ENCODE results near the gene GYS2.

GYS2 gene

DNA sequence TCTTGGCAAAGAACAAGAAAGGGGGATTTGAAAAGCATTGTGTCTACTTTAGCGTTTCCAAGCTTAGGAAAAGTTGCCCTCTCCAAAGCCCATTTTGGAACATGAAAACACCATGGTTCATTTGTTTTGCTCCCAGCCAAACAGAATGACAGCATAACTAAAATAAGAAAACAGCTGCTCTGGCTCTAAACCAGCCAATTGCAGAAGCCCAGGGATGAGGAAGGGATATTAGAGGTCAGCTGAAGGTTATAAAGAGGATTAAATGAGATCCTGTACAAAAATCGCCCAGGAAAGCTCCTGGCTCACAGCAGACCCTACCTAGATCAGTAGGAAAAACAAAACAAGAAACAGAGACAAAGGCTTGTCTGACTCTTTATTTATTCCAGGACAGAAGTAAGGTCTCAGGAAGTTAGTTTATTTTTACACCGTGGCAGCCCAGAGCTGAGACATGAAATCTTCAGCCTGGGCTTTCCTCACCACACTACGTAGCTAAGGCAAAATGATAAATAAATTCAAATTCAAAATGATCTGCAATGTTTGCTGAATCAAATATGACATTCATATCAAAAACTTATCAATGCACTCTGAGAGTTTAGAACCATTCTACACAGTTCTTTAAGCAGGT is 52.7 kb downstream of the GYS2 start:
- no peak for DNase-seq

DNA sequence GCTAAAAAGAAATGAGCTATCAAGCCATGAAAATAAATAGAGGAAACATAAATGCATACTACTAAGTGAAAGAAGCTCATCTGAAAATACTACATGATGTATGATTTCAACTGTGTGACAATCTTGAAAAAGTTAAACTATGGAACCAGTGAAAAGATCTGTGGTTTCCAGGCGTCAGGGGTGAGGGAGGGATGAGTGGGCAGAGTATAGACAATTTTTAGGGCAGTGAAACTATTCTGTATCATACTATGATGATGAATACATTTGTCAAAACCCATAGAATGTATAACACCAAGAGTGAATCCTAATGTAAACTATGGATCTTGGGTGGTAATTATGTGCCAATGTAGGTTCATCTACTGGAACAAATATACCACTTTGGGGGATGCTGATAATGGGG is 57.2 kb downstream of the GYS2 start:
- DNase-seq, result no peak

- no peak for DNase-seq
These were observed 57.9 kb downstream of the GYS2 start for GRCh38 chr12:21546716-21547115.

DNA sequence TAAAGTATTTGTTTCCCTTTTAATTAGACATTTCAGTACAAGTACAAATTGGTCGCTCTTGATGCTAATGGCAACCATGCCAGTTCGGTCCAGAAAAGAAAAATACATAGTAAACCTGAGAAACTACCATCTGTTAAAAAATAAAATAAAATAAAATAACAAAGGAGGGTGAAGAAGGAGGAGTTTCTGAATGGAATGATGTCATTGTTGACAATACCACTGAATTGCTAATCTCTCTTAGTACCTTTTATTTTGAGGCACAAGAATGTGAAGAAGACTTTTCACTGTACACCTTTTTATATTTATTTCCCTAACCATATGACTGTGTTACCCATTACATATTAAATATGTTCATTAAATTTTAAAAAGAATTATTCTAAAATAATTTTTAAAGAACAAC is 59.1 kb downstream of the GYS2 start:
- no peak for DNase-seq

DNA sequence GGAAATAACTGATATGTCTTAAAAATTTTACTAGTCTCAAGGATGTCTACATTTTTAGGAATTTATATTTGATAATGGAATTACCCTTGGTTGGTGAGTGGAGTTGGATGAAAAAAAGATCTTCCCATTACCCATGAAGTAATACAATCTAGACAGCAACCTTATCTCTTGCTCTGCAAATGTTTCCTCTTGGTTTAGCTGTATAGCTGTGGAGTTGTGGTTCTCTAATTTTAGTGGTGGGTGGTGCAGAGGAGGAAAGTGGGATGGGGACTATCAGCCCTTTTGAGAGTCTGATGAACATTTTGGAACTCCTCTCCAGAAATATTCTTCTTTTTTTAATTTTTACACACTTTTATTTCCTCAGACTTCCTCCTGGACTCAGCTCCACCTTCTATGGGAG is 61.5 kb downstream of the GYS2 start:
- no peak for DNase-seq

- no peak for DNase-seq
These were observed 62.2 kb downstream of the GYS2 start for GRCh38 chr12:21542403-21542802.

GRCh38 chr12:21541773-21542172 is 62.9 kb downstream of the GYS2 start:
- DNase-seq, result no peak

DNA sequence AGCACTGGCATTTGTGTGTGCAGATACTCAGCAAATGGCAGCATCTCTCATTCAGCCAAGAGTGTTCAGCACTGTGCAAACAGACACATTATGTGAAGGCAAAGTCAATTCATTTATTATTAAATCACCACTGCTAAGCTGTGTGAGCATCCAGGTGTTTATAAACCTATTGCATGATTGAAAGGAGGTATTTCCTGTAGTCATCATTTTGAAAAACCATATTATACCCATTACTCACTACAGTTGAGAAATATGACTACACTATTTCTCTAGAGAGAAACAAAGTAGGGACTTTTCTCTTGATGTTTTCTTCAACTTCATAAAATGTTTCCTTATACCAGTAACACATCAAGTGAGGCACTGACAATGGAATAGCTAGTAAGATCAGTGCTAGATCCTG is 64.8 kb downstream of the GYS2 start:
- DNase-seq, result no peak

GRCh38 chr12:21538061-21538653 is 66.5 kb downstream of the GYS2 start:
- no peak for DNase-seq

GRCh38 chr12:21529456-21529855 is 75.2 kb downstream of the GYS2 start:
- no peak for DNase-seq

DNA sequence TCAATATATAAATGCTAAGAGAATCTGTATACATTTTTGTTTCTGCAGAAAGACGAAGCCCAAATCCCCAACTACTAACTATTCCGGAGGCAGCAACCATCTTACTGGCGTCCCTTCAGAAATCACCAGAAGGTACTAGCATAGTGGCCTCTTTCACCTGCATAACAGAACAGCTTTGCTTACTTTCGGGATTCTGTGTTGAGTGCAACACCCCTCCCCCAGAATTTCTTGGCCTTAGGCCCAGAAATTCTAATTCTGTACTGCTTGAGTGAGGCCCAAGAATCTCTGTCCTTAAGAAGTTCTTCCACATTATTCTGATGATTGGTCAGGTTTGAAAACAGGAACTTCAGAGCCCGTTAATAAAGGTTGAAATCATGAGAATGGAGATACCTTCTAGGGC is 75.7 kb downstream of the GYS2 start:
- peak; percentile 12 for DNase-seq

- peak; percentile 7 for DNase-seq
These were observed 77.0 kb downstream of the GYS2 start for GRCh38 chr12:21527451-21528180.

- no peak for DNase-seq
These were observed 77.8 kb downstream of the GYS2 start for GRCh38 chr12:21526721-21527345.

GRCh38 chr12:21526053-21526452 is 78.6 kb downstream of the GYS2 start, which contains the start of gene SPX:
Gene SPX, plus strand, starts transcription at chr12:21526296. Its CDS starts 177 bp downstream, at chr12:21526473.
- DNase-seq, result no peak

DNA sequence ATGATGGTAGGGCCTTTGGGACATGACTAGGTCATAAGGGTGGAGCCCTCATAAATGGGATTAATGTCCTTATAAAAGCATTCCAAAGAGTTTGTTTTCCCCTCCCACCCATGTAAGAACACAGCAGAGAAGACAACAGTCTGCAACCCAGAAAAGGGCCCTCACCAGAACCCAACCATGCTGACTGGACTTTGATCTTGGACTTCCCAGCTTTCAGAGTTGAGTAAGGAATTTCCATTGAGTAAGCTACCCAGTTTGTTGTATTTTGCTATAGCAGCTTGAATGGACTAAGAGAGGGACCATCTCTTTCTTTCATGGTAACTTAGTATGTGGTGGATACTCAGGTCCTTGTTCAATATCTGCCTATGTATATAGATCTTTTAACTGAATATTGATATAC is 81.5 kb downstream of the GYS2 start:
- no peak for DNase-seq

GRCh38 chr12:21521541-21521940 is 83.1 kb downstream of the GYS2 start:
- no peak for DNase-seq

DNA sequence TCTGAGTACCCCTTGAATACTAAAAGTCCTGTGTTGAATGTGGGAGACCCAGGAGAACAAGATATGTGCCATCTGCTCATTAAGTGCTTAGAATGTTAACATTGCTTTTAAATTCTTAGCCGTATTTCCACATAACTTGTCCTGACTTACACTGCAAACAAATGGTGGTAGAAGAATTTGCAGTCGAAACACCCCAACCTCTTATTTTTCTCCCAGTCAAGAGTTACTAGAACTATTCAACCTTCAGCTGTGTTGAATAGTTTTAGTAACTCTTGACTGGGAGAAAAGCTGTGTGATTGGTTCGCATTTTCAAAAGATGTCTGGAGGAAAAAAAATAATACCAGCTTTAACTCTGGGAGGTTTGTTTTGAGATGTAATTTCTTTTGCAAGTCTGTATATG is 86.2 kb downstream of the GYS2 start:
- DNase-seq, result no peak

DNA sequence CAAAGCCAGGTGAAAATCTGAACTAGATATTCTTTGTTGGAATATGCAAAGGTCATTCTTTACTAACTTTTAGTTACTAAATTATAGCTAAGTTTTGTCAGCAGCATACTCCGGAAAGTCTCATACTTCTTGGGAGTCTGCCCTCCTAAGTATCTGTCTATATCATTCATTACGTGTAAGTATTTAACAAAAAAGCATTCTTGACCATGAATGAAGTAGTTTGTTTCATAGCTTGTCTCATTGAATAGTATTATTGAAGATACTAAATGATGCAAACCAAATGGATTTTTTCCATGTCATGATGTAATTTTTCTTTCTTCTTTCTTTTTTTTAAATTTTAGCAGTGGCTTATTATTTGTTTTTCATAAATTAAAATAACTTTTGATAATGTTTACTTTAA is 88.4 kb downstream of the GYS2 start:
- DNase-seq, result no peak

- no peak for DNase-seq
These were observed 94.9 kb downstream of the GYS2 start for GRCh38 chr12:21509768-21510167.

GRCh38 chr12:21507849-21508248 is 96.8 kb downstream of the GYS2 start:
- DNase-seq, result no peak

- DNase-seq, result no peak
These were observed 98.8 kb downstream of the GYS2 start for GRCh38 chr12:21505888-21506287.

DNA sequence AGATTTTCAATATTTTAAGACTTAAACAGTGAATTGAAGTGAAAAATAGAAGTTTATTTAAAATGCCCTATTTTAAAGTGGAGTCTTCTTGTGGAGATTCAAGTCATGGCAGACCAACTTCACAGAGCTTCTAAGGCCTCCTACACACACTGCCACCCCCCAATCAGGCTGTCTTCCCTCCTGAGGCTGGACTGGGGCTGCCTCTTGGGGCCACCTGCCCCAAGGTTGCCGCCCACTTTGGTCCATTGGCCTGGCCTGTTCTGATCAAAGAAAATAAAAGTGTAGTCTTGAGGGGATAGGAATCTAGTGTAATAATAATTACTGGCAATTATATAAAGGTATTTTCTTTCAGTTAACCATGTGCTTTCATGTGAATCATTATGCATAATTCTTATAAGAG is 101.8 kb downstream of the GYS2 start:
- no peak for DNase-seq

- no peak for DNase-seq
These were observed 102.5 kb downstream of the GYS2 start for GRCh38 chr12:21502164-21502496.
